ENCODE measurements around the gene FER.
"Not testable (repeated sequence)": the region's sequence is repeated elsewhere in the genome, so short reads cannot be mapped to it uniquely, and the experiment has no call there.

FER gene

GRCh38 chr5:109035436-109035835, 287.7 kb downstream of the FER start:
- no peak for DNase-seq (ENCODE audit: low spot score)

GRCh38 chr5:109038209-109038840, 290.6 kb downstream of the FER start:
- no peak for DNase-seq (ENCODE audit: low spot score)

- DNase-seq (ENCODE audit: low spot score), result no peak
Measured at GRCh38 chr5:109041317-109041716, 293.6 kb downstream of the FER start.

GRCh38 chr5:109045710-109046109, 298.0 kb downstream of the FER start:
- DNase-seq (ENCODE audit: low spot score), result no peak

- DNase-seq (ENCODE audit: low spot score), result no peak
Measured at GRCh38 chr5:109049565-109049964, 301.9 kb downstream of the FER start.

GRCh38 chr5:109050321-109050720, 302.6 kb downstream of the FER start:
- DNase-seq (ENCODE audit: low spot score), result not testable (repeated sequence)

GRCh38 chr5:109052216-109052615, 304.5 kb downstream of the FER start:
- DNase-seq (ENCODE audit: low spot score), result not testable (repeated sequence)

GRCh38 chr5:109053995-109054417, 306.3 kb downstream of the FER start:
- DNase-seq (ENCODE audit: low spot score), result no peak

- DNase-seq (ENCODE audit: low spot score), result no peak
Measured at GRCh38 chr5:109060378-109061025, 312.8 kb downstream of the FER start.

GRCh38 chr5:109062664-109063063, 315.0 kb downstream of the FER start:
- no peak for DNase-seq (ENCODE audit: low spot score)

GRCh38 chr5:109063223-109063622, 315.5 kb downstream of the FER start:
- no peak for DNase-seq (ENCODE audit: low spot score)

GRCh38 chr5:109076741-109077140, 329.0 kb downstream of the FER start:
- no peak for DNase-seq (ENCODE audit: low spot score)

- no peak for DNase-seq (ENCODE audit: low spot score)
Measured at GRCh38 chr5:109078448-109078847, 330.8 kb downstream of the FER start.

- no peak for DNase-seq (ENCODE audit: low spot score)
Measured at GRCh38 chr5:109080481-109080880, 332.8 kb downstream of the FER start.

GRCh38 chr5:109080896-109081295, 333.2 kb downstream of the FER start:
- DNase-seq (ENCODE audit: low spot score), result no peak

GRCh38 chr5:109083937-109084336, 336.2 kb downstream of the FER start:
- DNase-seq (ENCODE audit: low spot score), result no peak

GRCh38 chr5:109089191-109089590, 341.5 kb downstream of the FER start:
- no peak for DNase-seq (ENCODE audit: low spot score)

- DNase-seq (ENCODE audit: low spot score), result no peak
Measured at GRCh38 chr5:109099081-109099480, 351.4 kb downstream of the FER start.

GRCh38 chr5:109100971-109101370, 353.3 kb downstream of the FER start:
- DNase-seq (ENCODE audit: low spot score), result no peak

- DNase-seq (ENCODE audit: low spot score), result no peak
Measured at GRCh38 chr5:109102096-109102690, 354.5 kb downstream of the FER start.

- DNase-seq (ENCODE audit: low spot score), result peak; percentile 29
Measured at GRCh38 chr5:109105631-109106267, 358.1 kb downstream of the FER start.

- DNase-seq (ENCODE audit: low spot score), result no peak
Measured at GRCh38 chr5:109111680-109112079, 364.0 kb downstream of the FER start.

GRCh38 chr5:109113608-109114007, 365.9 kb downstream of the FER start:
- DNase-seq (ENCODE audit: low spot score), result no peak

Measured in hepatic stellate cell (primary cell).